Mucosa of descending colon (tissue), 3 donors: ENCODE measurements around the gene TTLL8. TPM values are rescaled to one million over a fixed set of nuclear protein-coding genes. Genes with fewer than 3 reads are reported as not detected.
A peak's percentile ranks its signal among the peaks of the same experiment; 100 is the strongest.

Experiments used
- ATAC-seq: fragments of 200-7000 bp; cut with Tn5 transposase; one replicate; pipeline ENCODE4 v1.9.1; 2020; ENCODE audit warnings: mild to moderate bottlenecking, moderate library complexity
- DNase-seq, 3 donors: peaks; one replicate each; pipeline ENCODE4 v3.0.0-alpha.2; 2020
- H3K36me3 ChIP-seq: fragments of 200-600 bp; one replicate; pipeline ENCODE4 v1.8.0; 2021; ENCODE audit warnings: low read depth, mild to moderate bottlenecking
- H3K4me1 ChIP-seq: fragments of 200-600 bp; one replicate; pipeline ENCODE4 v1.8.0; 2021; ENCODE audit warnings: low read depth, mild to moderate bottlenecking
- H3K4me3 ChIP-seq: fragments of 200-600 bp; one replicate; pipeline ENCODE4 v1.8.0; 2021; ENCODE audit warnings: mild to moderate bottlenecking
- H3K9me3 ChIP-seq: fragments of 200-600 bp; one replicate; pipeline ENCODE4 v1.8.0; 2021; ENCODE audit warnings: mild to moderate bottlenecking
- intact Hi-C, 2 donors: fragments of 100-400 bp; cut with DNase I in 1 of 2; cut with micrococcal nuclease in 1 of 2; formaldehyde crosslinking; loops; one replicate each; pipeline versions ENCODE4 v1.11.0 to v1.11.1; 2022; cut with DNase I, micrococcal nuclease
- total RNA-seq, 3 donors: library from RNA; stranded (reverse); fragmentation: NEBNext Ultra II Directional in 2 of 3; extraction: Animal tissue kit (Norgen Biotek cat#: 25700) in 2 of 3; gene quantifications; one replicate each; pipeline versions ENCODE4 v1.2.1 to v1.2.4, GENCODE V29; 2021 to 2023
- TF ChIP-seq, protein P1 (sequence below): fragments of 200-600 bp; IDR thresholded peaks from one replicate; pipeline ENCODE4 v1.8.0; 2022; ENCODE audit warnings: antibody characterized with exemption, mild to moderate bottlenecking
- donor health status: DM: no; HTN: no; CAD: no; lungs with moderate emphysema.
- donor health status: DM: no; HTN: no; CAD: no.
- donor health status: DM: no; HTN: yes; CAD: no.

TTLL8 gene
- total RNA-seq, 3 donors from 2014 or later, result not detected

DNA sequence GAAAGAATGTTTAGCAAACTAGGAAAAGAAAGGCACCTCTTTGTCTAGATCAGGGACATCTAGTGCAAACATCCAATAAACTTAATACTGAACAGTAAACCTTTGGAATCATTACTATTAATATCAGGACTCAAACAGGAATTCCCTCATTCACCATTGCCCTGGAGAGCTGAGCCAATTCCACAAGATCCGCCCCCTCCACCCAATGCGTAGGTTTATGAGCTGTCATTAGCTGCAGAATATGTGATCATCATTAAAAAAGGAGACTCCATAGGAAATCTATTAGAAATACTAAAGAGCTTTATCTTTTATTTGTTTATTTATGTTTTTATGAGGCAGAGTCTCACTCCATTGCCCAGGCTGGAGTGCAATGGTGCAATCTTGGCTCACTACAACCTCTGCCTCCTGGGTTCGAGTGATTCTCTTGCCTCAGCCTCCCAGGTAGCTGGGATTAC, 51.0 kb downstream of the TTLL8 start:
- Histone ChIP-seq H3K4me1 (peaks cover 8% of the 10 kb centered on the region), H3K36me3 (no peaks in the 10 kb centered on the region), H3K4me3 (no peak overlapping the region), H3K9me3 (no peaks in the 10 kb centered on the region)
- TF ChIP-seq, protein P1, sequence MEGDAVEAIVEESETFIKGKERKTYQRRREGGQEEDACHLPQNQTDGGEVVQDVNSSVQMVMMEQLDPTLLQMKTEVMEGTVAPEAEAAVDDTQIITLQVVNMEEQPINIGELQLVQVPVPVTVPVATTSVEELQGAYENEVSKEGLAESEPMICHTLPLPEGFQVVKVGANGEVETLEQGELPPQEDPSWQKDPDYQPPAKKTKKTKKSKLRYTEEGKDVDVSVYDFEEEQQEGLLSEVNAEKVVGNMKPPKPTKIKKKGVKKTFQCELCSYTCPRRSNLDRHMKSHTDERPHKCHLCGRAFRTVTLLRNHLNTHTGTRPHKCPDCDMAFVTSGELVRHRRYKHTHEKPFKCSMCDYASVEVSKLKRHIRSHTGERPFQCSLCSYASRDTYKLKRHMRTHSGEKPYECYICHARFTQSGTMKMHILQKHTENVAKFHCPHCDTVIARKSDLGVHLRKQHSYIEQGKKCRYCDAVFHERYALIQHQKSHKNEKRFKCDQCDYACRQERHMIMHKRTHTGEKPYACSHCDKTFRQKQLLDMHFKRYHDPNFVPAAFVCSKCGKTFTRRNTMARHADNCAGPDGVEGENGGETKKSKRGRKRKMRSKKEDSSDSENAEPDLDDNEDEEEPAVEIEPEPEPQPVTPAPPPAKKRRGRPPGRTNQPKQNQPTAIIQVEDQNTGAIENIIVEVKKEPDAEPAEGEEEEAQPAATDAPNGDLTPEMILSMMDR, result no peak
- intact Hi-C loops, result no loop called here
- ATAC-seq (no peak), DNase-seq (no peak)

DNA sequence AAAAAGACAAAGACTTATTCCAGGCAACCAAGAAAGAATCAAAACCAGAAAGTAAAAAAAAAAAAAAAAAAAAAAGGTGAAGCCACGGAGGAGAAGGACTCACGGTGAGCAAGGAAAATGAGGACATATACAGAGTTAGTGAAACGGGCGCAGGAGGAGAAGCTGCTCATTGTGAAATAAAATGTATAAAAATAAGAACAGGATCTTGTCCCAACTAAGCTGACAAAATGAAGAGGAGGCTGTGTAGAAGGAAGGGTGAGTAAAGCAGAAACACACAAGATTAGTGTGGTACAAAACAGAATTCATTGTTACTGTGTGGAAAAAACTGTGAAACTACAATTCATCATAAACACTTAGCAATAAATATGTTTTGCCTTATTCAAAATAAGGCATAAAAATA, 53.2 kb downstream of the TTLL8 start:
- Histone ChIP-seq H3K4me1 (peaks cover 4% of the 10 kb centered on the region), H3K4me3 (no peak overlapping the region), H3K9me3 (no peaks in the 10 kb centered on the region), H3K36me3 (no peaks in the 10 kb centered on the region)
- intact Hi-C loops, result no loop called here
- DNase-seq, result no peak
- ATAC-seq, result no peak
- TF ChIP-seq, protein P1, result no peak

DNA sequence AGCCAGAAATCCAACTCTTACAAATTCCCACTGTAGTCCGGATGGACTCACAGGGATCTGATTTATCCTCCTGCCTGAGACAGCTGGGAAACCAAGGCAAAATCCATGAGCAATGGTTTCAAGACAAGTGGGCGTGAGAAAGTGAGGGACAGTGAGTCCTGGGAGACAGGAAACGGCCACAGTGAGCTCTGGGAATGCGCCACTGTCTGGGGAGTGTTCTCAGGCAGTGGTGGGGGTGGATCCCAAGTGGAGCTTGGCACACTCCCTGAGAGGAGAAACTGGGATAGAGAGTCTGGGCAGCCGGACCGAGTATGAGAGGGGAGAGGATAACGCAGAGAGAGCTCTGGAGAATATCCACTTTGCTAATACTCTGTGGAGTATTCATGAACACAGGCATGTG, 55.3 kb downstream of the TTLL8 start:
- Histone ChIP-seq H3K9me3 (no peaks in the 10 kb centered on the region), H3K4me3 (no peak overlapping the region), H3K4me1 (peaks cover 4% of the 10 kb centered on the region), H3K36me3 (no peaks in the 10 kb centered on the region)
- intact Hi-C loops, result no loop called here
- TF ChIP-seq, protein P1, result no peak
- no peak for ATAC-seq
- no peak for DNase-seq

DNA sequence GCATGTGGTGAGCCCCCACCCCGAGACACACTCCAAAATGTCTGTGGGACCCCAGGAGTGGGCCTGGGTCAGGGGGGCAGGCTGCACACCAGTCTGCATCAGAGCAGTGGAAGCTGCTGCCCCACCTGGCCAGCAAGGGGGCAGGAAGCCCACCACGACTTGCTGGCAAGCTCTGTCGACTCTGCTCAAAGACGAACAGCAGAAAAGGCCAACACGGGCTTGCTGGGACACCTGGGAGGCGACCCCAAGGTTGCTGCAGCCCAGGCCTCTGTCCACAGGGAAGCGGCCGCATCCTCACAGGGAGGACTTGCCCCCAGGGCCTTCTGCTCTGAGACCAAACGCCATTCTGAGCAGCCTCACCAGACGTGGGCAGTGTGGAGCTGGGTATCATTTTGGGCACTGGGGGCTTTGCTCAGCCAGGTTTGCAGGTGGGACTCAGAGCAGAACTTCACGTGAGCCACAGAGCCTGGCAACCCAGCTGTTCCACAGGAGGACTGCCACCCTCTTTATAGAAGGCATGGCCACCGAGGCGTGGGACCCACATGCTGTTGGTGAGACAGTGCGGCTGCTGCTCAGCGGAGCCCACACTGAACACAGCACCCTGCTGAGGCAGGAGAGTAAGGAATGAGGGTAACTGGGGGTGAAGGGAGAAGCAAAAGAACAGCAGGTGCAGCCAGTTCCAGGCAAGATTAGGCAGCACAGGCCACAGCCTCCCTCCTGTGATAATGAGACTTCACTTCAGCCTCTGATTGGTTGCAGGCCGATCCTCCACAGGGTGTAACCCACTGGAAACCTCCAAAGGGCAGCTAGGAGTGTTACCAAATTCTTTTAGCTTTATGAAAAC, 56.5 kb downstream of the TTLL8 start:
- TF ChIP-seq, protein P1, result no peak
- Histone ChIP-seq H3K4me1 (peaks cover 5% of the 10 kb centered on the region), H3K36me3 (no peaks in the 10 kb centered on the region), H3K9me3 (no peaks in the 10 kb centered on the region), H3K4me3 (no peak overlapping the region)
- intact Hi-C loops, result no loop called here
- no peak for ATAC-seq
- no peak for DNase-seq

DNA sequence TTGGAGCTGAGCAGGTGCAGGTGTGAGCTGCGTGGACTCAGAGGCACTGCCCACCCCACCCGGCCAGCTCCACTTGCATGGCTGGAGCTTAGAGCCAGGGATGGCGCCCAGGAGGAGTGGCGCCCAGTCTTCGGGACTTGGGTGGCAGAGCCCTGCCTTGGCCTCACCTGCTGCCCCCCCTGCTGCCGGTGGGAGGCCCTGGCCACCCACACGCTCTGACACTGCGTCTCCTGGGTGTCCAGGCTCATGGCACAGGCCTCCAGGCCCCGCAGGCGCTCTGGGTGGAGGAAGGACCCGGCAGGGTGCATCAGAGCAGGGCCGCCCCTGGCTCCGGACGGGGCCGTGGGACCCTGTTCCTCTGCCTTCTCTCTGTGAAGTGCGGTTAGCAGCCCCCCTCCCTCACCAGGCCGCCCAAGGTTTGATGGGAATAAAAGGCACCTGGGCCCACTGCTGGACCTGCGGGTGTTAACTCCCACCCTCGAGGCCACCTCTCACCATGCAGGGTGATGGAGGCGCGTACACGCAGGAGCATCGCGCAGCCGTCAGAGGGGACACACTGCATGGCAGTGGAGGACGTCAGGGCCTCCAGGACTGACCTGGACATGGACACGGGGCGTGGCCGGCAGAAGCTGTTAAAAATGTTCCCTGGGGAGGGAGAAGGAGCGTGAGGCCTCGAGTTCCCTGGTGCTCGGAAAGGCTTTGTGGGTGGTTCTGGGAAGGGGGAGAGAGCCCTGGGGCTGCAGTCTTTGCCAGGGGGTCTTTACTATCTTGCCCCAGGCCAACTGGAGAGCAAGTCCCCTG, 57.3 kb downstream of the TTLL8 start:
- TF ChIP-seq, protein P1, result no peak
- Histone ChIP-seq H3K36me3 (no peaks in the 10 kb centered on the region), H3K4me1 (peaks cover 12% of the 10 kb centered on the region), H3K4me3 (no peak overlapping the region), H3K9me3 (no peaks in the 10 kb centered on the region)
- no peak for ATAC-seq
- DNase-seq, result peak in 1 of 3 donors; percentile 53
- intact Hi-C loops, result no loop called here
